Stimulated activated CD8-positive, alpha-beta memory T cell treated with anti-CD3 and anti-CD28 coated beads, Interleukin-4, amount 100 ng/mL, for 1 hour (primary cell): ENCODE data around the gene TCP11.

Experiments
- DNase-seq, 2 donors: peaks; one replicate each; pipeline ENCODE4 v3.0.0-alpha.2; 2020; ENCODE audit warnings: low read depth in 2 of 2, low spot score in 1 of 2

Gene TCP11

GRCh38 chr6:35093783-35094182, 47.4 kb downstream of the TCP11 start:
- no peak for DNase-seq

DNA sequence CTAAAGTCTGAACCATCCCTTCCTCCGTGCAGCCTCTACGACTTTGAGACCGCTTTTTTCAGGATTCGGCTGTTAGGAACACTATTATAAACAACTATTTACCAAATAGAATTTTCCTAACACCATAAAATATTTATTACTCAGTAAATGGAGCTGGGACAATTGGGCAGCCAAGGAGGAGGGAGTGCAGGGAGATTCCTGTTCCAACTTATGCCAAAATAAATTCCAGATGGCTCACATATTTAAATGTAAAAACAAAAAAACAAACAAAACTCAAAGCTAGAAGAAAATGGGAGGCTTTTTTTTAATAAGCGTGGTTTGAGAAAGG, 48.1 kb downstream of the TCP11 start:
- DNase-seq, result no peak

GRCh38 chr6:35092362-35093117, 48.6 kb downstream of the TCP11 start:
- no peak for DNase-seq

- DNase-seq, result no peak
Measured at GRCh38 chr6:35091346-35092083, 49.6 kb downstream of the TCP11 start.

GRCh38 chr6:35090734-35091133, 50.4 kb downstream of the TCP11 start:
- DNase-seq, result no peak

GRCh38 chr6:35089935-35090505, 51.1 kb downstream of the TCP11 start:
- DNase-seq, result no peak

- no peak for DNase-seq
Measured at GRCh38 chr6:35089216-35089934, 51.8 kb downstream of the TCP11 start.

- no peak for DNase-seq
Measured at GRCh38 chr6:35088281-35089215, 52.6 kb downstream of the TCP11 start.

- no peak for DNase-seq
Measured at GRCh38 chr6:35087361-35088280, 53.5 kb downstream of the TCP11 start.

DNA sequence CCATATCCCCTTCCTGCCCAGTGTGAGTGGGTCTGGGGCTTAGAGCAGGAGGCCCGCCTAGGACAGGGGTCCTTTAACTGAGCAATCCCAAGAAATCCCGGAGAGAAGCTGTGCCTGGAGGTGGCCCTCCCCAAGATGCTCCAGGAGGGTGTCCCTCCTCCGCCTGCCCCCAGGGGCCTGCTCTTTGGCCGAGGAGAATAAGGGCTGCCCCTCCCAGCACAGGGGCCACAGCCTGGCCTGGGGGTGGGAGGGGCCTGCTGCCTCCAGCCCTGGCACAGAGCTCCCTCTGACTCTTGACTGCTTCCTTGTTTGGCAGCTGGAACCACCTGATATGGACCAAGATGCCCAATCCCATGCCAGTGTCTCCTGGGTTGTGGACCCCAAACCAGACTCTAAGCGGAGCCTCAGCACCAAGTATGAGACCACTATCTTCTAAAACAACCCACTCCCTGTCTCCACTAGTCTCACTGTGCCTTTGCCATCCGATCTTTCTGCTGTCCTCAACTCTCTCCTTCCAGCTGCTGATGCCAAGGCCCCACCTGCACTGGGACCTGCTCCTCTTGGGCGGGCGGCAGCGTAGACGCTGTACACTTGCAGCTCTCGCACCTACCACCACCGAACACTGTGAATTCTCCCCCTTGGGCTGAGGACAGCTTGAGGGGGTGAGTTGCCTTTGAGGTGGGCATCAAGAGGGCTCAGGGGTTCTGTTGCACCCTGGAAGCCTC, 54.3 kb downstream of the TCP11 start:
- DNase-seq, result no peak

GRCh38 chr6:35086282-35086632, 54.9 kb downstream of the TCP11 start:
- DNase-seq, result no peak

DNA sequence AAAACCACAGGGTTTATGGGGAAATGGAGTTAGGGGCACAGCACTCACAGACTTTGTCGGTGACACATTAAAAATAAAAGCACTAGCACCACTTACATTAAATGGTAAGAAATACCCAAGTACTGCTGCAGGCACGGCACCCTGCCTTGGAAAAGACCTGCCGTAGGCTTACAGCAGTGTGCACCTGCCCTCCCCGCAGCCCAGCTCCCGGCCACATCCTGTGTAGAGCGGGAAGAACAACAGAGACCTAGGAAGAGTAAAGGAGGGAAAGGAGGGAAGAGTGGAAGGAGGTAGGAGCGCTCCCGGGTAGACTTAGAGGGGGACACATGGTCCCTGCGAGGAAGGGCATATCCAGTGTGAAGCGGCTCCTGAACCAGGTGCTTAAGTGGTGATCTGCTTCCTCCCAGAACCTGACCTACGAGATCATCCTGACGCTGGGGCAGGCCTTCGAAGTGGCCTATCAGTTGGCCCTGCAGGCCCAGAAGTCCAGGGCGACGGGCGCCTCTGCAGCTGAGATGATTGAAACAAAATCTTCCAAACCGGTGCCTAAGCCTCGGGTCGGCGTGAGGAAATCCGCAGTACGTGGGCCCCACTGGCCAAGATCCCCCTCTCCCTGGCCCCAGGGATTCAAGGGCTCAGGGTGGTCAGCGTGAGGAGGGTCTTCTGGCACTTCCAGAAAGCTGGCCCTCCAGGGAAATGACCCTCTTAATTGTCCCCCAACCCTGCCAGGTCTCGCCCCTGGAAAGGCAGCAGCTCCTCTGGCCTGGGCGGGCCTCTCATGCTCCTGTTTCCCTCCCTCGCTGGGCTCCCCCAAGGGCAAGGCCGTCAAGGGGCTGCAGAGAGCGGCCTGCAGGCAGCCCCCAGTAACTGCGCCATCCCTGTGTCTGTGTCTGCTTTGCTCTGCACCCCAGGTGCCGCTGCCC, 55.5 kb downstream of the TCP11 start:
- no peak for DNase-seq

GRCh38 chr6:35084511-35085203, 56.5 kb downstream of the TCP11 start:
- DNase-seq, result no peak

DNA sequence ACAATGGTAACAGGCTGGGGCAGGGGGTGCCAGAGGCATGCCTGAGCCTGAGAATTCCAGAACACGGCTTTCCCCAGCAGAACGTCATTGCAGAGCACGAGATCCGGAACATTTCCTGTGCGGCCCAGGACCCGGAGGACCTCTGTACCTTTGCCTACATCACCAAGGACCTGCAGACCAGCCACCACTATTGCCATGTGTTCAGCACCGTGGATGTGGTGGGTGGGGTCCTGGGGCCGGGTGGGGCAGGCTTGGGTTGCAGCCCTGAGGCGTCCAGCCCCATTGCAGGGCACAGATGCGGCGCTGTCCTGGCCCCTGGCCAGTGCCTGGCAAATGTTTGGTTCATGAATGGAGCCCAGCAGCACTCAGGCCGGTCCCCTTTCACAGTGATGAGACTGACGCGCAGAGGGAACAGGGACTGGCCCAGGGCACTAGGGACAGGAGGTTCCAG, 57.1 kb downstream of the TCP11 start:
- DNase-seq, result no peak

GRCh38 chr6:35083507-35083906, 57.6 kb downstream of the TCP11 start:
- no peak for DNase-seq

DNA sequence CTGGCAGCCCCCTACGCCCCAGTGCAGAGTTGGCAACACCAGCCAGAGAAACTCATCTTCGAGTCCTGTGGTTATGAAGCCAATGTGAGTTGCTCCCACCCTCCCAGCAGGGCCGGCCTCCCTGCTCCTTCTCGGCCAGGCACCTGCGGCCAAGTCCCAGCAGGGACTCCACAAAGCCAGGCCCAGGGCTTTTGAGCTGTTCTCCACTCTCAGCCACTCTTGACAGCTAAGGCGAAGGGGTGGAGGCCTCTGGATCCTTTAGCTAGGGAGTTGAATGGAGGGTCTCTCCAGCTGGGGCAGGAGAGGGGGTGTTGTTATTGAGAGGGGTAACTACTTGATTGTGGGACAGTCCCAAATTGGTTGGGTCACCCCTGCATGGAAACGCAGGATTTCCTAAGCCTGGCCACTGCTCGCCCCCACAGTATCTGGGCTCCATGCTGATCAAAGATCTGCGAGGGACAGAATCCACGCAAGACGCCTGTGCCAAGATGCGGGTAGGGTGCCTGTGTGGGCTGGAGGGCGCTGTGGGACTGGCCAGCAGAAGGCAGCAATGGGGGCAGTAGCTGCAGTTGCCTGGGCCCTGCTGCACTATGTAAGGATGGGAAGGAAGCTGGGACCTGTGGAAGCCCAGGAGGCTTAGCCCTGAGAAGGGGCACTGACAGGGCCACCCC, 58.3 kb downstream of the TCP11 start:
- no peak for DNase-seq
